Measurements from ENCODE around the gene LHFPL3.
"Not testable (repeated sequence)": the region's sequence is repeated elsewhere in the genome, so short reads cannot be mapped to it uniquely, and the experiment has no call there.

LHFPL3 gene

DNA sequence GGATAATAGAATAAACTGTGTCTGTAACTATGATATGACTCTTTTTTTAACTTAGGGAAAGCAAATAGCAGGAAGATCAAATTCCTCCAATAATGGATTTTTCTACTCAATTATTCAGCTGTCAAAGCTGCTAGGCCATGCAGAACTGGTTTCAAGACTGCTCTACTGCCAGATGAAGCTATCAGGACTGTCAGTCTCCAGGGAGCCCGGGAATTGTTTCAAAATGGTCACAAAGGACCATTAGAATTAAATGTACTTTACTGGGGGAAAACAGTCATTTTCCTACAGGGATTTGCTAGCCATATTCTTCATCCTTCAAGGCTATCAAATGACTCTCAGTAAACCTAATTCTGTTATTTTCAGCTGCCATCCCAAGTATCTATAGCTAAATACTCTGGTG, 276.3 kb downstream of the LHFPL3 start:
- DNase-seq: no peak

DNA sequence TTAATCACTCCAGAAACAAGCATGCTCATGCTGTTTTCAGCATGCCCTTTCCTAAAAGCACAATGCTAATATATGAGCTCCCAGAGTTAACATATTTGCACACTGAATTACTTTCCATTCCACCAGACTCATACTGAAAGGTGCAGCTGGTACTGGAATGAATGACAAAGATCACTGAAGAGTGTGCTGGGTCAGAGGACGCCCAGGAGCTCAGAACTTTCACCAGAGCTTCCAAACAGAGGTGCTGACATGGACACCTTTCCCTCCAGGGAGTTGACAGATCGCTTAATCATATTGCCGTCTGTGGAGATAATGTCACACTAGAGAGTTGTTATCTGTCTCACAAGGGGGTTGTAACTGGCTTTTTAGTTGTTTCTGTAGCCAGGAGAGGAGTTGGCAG, 292.9 kb downstream of the LHFPL3 start:
- DNase-seq: no peak

DNA sequence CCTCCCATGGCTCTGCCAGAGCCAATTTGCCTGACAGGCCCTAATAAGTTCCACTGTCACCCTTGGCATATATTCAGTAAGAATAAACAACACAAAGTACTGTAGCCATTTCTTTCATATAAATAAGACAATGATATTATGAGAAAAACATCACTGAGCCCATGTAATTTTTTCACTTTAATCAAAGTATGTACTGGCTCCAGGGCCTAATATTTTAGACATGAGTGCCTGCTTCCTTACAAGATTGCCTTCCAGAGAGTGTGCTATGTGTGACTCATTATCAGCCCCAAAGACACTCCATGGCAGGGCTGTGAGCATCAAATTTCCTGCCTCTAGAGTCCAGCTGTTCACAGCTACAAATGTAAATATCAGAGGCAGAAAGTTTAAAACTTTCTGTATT, 297.6 kb downstream of the LHFPL3 start:
- no peak for DNase-seq

DNA sequence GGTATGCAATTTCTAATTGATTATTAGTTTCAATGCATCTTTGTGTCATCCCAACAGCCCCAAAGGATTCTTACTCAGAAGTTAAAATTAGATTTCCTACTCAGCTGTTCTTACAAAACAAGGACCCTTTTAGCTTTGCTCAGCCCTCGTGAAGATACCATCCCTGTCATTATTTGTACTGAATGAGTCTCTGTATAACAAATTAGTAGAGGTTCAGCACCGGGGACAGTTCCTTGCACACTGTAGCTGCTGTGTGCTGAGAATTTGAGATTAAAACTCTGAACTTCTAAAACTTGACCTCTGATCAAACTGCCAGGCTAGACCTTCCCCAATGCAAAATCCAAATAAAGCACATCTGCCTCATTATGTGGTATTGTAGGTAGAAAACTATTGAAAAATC, 299.1 kb downstream of the LHFPL3 start:
- DNase-seq: no peak

DNA sequence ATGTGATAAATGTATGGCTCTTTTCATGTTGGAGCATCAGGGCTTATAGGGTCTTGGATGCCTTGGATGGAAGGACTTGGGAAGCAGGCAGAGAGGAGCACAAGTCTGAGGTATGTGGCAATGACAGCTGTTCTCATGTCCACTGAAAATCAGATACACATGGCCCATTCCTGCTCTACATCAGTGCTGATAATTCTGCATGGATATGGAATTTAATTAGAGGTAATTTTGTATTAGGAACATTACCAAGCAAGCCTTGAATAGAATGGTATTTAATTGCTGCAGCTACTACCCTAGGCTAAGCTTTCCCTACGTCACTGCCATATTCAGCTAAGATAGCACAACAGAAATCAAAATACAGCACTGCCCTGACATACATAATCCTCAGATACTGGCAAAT, 299.6 kb downstream of the LHFPL3 start:
- no peak for DNase-seq

DNA sequence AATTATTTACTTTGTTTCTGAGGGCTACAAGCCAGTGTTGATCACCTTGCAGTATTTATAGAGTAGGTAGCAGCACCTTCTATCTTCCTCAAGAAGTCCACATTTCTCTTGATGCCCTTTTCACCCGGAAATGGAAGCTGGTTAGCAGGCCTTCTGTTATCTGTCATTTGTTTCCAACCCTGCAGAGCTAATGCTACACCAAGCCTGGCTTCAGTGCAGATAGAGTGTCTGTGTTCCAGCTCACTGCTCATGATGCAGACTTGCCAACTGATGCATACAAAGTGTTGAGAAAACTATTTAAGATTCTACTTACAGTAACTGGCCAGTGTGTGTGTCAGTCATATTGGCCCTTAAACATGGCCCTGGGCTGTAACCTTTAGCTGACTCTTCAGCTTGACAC, 301.0 kb downstream of the LHFPL3 start:
- no peak for DNase-seq

DNA sequence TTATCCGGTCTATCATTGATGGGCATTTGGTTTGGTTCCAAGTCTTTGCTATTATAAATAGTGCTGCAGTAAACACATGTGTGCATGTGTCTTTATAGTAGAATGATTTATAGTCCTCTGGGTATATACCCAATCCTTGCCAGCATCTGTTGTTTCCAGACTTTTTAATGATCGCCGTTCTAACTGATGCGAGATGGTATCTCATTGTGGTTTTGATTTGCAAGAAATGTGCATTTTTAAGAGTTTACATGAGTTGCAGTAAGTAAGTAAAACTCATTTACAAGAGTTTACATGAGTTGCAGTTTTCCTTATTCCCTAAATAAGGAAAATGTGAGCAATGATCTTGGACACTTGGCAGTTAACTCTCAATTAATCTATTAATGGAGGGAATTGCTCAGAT, 312.1 kb downstream of the LHFPL3 start:
- no peak for DNase-seq

DNA sequence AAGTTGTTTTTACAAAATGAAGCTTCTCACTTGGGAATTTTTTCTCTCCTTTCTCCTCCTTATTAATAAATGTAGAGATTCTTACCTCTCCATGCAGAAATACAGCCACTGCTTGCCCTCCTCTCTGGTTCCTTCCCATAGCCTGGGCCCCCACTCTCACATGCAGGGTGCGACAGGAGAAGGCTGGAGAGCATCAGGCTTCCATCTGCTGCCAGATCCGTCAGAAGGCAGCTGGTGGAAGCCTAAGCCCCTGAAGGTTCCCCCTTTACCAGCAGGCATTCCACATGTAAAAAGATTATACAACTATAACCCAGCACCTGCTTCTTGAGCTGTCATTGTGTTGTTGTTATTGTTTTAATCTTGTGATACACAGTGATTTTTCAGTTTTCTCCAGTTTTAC, 314.2 kb downstream of the LHFPL3 start:
- DNase-seq: no peak

DNA sequence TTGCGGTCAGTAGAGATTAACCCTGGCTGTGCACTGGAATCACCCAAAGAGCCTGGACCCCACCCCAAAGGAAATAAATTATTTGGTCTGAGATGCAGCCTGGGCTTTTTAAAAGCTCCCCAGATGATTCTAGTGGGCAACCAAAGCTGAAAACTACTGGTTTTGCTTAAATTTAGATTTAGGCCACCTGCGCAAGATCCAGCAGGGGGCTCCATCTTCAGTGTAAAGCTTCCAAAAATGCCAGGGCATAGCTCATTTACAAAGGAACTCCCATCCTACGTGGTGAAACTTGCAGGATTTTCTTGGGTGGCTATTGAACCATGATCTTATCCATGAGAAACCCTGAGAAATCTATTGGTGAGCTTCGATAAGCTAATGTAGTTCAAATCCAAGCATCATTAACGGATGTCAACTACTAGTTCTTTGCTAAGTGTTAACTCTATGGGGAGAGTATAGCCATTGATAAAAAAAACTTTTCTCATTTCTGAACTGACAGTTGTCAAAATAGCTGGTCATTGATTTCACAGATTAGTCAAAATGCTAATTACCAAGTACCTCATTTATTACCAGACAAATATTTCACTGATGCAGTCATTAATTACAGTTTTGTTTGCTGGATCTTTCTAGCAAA, 315.3 kb downstream of the LHFPL3 start:
- no peak for DNase-seq

DNA sequence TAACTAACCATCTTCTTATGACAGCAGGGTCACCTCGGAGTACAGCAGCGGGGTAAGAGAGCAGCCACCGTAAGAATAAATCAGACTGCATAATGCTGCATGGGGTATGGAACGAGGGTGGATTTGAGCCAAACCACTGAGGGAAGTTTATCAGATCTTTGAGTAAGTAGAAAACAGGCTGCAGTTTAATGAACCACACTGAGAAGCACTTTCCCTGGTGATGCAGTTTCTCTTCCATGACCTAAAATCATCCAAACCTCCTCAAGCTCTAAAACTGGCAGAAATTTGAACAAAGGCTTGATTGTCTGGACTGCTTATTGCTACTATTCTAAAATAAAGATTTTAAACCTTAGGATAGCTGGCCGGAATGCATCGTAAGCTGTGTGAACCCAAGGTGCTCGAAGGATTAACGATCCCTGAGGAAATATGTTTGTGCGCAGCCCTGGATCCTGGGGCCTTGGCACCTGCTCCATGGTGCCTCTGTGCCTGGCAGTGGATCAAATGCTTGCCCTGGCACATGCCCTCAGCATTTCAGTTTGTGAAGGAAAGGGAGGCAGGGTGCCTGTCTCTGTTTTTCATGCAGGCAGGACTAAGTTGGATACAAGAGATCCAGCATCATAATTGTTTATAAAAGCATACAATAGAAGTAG, 322.7 kb downstream of the LHFPL3 start:
- DNase-seq: no peak

DNA sequence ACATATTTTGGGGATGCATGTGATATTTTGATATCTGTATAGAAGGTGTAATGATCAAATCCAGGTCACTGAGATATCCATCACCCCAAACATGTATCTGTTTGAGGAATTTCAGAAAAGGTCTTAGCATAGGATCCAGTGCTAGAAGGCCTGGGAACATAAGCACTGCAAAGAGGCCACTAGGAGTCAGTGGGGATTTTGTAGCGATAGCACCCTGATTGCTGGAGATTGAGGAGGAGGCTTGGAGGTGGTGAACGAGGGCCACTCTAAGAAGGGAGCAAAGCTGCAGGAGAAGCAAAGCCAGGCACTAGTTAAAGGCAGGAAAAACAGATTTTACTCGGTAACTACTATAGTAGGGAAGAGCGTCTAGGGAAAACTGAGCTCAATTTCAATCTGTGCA, 324.0 kb downstream of the LHFPL3 start:
- DNase-seq: no peak

DNA sequence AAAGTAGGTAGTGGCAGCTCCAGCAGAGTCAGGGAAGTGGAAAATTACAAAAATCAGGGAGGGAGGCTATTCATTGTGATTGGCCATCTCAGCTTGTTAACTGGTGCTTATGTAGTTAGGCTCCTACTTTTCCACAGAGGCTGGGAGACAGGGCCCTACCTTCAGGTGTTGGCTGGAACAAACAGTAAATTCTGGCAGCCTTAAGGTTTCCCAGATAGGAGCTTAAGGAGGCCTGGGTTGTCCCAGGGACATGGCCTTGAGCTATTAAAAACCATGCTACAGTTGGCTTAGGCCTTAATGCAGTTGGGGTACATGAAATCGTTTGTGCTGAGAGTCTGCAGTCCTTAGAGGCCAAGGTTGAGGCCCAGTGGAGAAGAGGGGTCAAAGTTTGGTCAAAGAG, 324.5 kb downstream of the LHFPL3 start:
- no peak for DNase-seq

DNA sequence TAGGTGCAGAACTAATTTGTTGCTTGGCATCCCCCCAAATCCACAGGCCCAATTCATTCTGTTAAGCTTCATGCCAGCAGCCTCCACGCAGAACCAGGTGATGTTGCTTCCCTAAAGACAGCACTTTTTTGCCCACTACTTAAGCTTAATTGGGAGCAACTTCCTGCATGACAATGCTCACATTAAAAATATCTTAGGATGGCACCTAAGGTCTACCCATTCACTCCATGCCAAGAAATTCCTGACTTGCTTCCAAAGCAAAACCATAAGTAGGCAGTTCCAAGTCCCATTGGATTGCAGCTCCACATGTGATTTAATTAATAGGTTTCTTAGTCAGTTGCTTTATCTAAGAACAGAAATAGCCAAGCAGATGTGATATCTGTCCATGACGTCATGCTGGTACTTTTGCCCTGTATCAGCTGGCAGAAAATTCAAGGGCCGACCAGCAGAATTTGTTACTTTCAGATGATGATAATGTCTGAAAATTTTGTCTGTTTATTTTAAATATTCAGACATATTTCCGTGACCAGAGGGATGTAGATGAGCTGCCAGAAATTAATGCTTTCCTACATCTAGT, 325.5 kb downstream of the LHFPL3 start:
- no peak for DNase-seq

DNA sequence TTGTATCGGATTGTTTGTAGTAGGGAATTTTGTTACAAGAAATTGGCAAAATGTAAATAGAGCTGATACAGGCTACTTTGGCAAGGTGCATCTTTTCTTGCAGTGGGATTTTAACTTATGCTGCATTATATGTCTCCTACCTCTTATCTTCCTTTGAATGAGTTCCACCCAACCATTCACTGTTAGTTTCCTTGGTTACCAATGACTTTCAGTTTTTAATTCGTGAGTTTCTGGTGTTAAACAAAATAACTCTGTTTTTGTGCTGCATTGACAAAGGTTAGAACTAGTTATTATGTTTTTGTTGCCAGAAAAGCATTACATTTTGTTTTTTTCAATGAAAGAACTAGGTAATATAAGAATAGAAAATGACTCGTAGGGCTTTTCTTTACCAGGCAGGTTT, 327.2 kb downstream of the LHFPL3 start:
- no peak for DNase-seq

DNA sequence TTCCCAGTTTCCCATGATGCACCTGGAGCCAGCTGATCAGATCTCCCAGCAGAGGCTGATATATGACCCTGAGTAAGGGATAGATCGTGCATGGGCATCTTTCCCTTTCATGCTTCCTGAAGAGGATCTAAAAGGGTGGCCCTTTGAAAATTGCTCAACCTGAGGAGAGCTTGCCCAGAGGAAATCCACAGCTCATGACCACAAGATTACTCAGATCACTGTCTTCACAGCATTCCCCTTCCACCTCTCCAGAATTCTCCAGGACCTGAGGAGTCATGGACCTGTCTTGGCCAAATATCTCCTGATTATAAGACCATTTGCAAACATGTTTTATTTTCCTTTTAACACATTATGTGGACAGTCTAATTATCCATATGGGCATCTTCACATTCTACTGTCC, 328.1 kb downstream of the LHFPL3 start:
- DNase-seq: no peak

DNA sequence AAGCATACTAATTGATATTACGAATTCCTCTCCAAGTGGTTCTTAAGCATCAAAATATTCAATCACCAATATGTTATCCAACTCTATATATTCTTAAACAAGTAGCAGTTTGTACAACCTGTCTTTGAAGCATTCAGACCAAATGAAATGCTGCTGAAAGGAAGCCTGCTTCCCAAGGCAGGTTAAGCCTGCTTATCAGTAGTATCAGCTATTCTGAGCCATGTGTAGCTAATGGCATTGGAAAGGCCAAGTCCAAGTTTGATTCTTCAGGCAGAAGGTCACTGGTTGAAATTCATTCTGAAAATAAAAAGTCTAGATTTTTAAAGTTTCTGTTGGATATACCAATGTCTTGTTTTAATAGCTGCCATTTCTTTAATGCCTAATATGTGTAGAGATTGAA, 328.7 kb downstream of the LHFPL3 start:
- no peak for DNase-seq

DNA sequence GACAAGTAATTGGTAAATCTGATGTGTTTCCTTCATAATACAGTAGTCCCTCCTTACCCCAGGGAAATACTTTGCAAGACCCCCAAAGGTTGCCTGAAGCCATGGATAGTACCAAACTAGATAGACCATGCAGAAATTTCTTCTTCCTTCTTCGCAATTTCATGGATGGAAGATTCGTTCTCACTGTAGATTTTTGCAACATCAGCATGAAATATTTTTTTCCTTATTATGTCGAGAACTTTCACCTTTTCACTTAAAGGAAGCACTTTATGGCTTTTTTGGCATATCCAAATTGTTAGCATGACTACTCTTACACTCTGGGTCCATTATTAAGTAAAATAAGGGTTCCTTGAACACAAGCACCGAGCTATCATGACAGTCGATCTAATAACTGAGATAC, 333.2 kb downstream of the LHFPL3 start:
- no peak for DNase-seq

DNA sequence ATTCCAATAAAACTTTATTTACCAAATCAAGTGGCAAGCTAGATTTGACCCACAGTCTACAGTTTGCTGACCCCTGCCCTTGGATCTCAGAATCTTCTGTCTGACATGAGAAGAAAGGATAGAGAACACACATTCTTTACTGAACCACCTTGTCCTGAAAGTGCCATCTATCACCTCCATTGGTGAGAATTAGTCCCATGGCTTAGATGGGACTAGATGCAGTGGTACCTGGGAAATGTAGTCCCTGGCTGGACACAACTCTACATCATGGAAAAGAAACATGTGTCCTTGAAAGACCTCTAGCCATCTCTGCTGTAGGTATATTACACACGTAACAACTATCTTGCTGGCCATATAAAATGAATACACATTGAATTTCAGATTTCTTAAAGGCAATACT, 336.2 kb downstream of the LHFPL3 start:
- DNase-seq: no peak

DNA sequence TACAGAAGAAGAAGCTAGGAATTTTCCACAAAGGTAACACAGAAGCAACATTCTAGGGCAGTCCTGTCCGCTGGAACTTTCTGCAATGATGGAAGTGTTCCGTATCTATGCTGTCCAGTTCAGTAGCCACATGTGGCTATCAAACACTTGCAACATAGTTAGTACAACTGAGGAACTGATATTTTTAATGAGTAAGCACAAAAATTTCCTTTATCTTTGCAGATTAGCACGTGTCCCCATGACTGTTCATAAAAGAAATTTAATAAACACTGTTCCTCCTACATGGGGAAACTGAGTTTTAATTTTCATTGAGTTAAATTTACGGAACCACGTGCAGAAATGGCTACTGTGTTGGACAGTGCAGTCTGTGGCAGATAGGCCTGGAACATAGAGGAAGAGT, 349.2 kb downstream of the LHFPL3 start:
- DNase-seq: no peak

DNA sequence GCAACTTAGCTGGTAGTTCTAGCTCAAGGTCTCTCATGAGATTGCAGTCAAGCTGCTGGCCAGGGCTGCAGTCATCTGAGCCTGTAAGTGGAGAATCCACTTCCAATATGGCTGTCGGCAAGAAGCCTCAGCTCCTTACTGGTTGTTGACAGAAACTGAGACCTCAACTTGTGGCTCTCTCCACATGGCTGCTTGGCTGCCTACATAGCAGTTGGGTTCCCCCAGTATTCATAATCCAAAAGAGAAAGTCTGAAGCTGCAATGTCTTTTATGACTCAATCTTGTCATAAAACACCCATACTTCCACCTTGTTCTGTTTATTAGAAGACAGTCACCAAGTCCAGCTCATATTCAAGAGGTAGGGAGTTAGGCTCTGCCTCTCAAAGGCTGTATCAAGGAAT, 350.7 kb downstream of the LHFPL3 start:
- no peak for DNase-seq

DNA sequence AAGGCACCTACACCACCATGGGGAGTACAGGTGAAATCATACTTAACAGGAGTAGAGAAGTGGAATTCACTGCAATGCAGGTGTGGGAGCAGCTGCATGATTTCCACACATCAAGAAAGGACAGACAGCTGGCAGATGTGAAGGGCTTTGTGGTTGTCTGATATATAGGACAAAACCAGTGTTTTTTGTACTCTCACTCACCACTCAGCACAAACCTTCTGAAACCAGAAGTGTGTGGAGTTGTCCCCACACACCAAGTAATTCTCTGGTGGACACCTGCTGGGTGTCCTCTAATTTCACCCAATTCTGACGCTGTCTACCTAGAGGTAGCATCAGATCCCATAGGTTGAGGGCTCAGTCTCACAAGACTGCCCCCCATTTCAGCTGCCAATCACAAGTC, 357.9 kb downstream of the LHFPL3 start:
- DNase-seq: no peak

DNA sequence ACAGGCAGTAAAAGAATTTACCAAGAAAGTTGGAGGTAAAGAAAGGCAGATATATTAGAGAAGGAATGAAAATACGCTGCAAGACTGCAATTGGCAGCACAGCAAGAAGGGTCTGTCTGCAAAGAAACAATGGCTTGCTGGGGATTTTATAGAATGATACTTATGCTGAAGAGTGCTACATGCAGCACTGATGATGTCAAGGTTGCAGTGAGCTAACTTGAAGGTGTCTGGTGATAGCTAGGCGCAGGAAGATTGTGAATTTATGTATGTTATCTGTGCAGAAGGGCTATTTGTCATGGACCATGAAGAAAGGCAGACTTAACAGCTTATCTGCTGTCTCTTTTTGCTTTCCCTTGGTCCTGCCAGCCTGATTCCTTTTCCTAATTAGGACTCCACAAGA, 366.3 kb downstream of the LHFPL3 start:
- DNase-seq: no peak

DNA sequence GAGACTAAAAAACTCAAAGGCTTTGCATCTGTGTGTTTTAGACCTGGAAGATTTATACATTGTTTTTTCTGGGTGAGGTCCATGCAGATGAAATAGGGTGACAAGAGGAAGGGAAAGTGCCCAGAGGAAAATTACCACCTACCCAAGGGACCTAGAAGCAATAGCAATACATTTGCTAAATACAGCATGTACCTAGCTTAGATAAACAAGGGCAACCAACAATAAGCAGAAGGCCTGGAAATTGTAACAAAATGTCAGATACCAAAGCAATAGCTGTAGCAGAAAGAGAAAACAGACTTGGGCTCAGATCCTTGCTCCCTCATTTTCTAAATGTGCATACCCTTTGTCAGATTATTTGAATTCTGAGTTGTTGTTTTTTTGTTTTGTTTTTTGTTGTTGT, 367.2 kb downstream of the LHFPL3 start:
- no peak for DNase-seq

DNA sequence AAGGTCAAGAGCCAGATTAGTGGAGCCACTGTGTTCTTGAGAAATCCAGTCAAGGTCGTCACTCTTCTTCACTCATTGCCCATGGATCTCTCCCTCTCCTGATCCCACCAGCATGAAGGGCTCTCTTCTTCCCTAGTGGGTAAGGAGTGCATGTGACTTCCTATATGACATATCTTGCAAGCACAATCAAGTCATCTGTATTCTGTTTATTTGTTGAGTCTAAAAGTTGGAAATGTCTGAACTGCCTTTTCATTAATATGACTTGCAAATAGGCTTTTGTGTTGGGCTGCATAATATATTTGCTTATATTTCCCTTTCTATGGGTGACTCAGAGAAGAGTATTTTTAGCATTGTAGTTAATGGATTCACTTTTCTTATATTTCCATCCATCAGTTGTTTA, 371.9 kb downstream of the LHFPL3 start:
- DNase-seq: no peak

DNA sequence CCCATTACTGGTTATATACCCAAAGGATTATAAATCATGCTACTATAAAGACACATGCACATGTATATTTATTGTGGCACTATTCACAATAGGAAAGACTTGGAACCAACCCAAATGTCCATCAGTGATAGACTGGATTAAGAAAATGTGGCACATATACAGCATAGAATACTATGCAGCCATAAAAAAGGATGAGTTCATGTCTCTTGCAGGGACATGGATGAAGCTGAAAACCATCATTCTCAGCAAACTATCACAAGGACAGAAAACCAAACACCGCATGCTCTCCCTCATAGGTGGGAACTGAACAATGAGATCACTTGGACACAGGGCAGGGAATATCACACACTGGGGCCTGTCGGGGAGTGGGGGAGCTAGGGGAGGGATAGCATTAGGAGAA, 392.6 kb downstream of the LHFPL3 start:
- not testable (repeated sequence) for DNase-seq
